Thyroid gland (tissue), 4 donors: ENCODE measurements around the gene ZNF610.

Experiments
- POLR2A ChIP-seq, 2 donors: fragments of 450-650 bp; IDR thresholded peaks; one replicate each; pipeline ENCODE4 v1.6.1; 2017; ENCODE audit warnings: antibody characterized with exemption in 2 of 2, mild to moderate bottlenecking in 2 of 2, moderate library complexity in 1 of 2
- TF ChIP-seq, protein P1 (sequence below), 6 experiments: fragments of 200-600 bp in 3 of 6; fragments of 450-650 bp in 3 of 6; sonication (generic) in 3 of 6; IDR thresholded peaks; one replicate each; pipeline ENCODE4 v1.5.1; 2016 to 2019; ENCODE audit warnings: antibody characterized with exemption in 6 of 6, mild to moderate bottlenecking in 2 of 6, inconsistent platforms in 1 of 6, moderate library complexity in 1 of 6

DNA sequence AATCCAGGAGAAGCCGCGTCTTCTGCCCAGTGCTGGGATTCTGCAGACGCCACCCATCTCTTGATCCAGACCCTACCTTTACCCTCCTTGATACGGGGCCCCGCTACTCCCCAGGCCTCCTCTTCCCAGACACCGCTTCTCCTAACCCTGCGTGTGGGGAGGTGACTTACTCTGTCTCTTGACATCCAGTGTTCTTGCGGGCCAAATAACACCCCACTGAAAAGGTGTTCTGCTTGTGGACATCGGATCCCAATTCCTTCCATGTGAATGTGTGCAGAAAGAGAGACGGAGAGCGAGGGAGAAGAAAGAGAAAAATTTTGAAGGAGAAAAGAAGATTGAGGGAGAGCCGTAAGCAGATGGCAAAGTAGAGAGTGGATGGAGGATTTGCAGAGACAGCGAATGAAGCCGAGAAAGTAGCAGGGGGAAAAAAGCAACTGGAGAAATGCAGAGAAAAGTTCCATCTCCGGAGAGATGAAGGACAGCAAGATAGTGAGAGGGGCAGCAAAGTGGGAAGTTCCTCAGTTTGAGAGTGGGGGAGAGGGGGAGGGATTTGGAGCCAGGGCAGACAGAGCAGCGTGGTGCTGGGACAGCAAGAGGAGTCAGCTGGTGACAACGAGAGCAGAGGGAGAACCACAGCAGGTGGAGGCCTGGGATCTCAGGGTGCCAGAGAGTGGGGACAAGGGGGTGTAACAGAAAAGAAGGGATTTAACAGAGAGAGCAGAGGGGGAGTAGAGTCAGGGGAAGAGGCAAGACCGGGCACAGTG lies 38.3 kb upstream of the ZNF610 start:
- TF ChIP-seq, protein P1, sequence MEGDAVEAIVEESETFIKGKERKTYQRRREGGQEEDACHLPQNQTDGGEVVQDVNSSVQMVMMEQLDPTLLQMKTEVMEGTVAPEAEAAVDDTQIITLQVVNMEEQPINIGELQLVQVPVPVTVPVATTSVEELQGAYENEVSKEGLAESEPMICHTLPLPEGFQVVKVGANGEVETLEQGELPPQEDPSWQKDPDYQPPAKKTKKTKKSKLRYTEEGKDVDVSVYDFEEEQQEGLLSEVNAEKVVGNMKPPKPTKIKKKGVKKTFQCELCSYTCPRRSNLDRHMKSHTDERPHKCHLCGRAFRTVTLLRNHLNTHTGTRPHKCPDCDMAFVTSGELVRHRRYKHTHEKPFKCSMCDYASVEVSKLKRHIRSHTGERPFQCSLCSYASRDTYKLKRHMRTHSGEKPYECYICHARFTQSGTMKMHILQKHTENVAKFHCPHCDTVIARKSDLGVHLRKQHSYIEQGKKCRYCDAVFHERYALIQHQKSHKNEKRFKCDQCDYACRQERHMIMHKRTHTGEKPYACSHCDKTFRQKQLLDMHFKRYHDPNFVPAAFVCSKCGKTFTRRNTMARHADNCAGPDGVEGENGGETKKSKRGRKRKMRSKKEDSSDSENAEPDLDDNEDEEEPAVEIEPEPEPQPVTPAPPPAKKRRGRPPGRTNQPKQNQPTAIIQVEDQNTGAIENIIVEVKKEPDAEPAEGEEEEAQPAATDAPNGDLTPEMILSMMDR (IDR thresholded peaks at IDR 0.05): no peak
- no peak for TF ChIP-seq POLR2A (IDR thresholded peaks at IDR 0.05)
